ENCODE measurements around the gene LCTL.

The LCTL gene, protein sequence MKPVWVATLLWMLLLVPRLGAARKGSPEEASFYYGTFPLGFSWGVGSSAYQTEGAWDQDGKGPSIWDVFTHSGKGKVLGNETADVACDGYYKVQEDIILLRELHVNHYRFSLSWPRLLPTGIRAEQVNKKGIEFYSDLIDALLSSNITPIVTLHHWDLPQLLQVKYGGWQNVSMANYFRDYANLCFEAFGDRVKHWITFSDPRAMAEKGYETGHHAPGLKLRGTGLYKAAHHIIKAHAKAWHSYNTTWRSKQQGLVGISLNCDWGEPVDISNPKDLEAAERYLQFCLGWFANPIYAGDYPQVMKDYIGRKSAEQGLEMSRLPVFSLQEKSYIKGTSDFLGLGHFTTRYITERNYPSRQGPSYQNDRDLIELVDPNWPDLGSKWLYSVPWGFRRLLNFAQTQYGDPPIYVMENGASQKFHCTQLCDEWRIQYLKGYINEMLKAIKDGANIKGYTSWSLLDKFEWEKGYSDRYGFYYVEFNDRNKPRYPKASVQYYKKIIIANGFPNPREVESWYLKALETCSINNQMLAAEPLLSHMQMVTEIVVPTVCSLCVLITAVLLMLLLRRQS

DNA sequence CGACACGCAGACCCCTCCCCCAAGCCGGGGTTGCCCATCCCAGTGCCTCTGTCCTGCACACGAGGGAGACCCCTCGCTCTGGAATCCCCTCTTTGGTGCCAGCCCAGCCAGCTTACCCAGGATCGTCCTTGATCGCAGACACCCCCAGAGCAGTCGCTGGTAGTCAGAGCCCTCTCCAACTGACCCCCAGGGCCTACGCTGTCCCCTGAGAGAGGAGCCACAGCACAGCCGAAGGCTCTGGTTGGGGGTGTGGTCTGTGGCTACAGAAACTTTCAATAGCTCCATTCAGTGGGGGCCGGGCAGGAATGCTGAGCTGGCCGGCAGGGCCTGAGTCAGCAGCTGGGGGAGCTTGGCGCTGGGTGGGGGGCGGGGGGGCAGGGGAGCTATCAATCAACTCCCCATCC is at the start of gene LCTL:
Gene LCTL, minus strand, starts transcription at position 258 of the 404 bp plus-strand sequence. CDS start 633 bp downstream, outside the sequence.
- Histone ChIP-seq H3K4me1 (ENCODE audit: control insufficient read depth in 1 of 2, insufficient read depth in 2 of 2, low read length in 2 of 2) (no peaks in the 10 kb centered on the region), H3K27me3 (ENCODE audit: low read depth, low read length) (no peaks in the 10 kb centered on the region)

DNA sequence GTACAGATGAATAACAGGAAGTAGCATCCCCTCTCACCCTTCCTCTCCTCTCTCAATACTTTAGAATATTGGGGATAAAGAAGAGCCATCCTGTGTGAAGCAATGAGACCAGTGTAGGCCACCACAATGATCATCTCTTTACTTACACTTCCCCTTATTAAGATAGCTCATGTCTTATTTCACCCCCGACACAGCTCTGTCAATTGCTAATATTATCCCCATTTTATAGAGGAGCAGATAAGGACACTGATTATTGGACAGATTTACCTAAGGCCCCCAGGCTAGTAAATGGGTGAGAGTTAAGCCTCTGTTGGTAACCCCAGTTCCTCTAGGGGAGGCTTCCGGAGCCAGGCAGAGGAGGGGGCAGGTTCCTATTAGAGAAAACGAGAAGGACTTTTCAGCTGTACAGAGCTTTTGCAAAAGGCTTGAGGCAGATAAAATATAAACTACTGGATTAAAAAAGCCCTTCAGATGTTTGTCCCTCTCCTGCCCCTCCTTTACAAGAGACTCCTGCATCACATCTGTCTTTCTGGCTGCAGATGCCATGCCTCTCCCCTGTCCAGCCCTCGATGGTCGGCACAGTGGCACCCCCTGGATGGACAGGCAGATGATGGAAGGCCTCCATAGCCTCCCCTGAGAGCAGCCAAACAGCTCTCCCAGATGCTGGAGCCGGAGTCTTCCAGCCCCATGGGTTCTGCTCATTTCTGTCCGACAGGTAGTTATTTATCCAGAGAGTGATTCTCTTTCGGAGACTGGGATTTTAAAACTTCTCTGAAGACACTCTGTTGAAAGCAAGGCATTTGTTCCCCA is 49.4 kb upstream of the LCTL start:
- no peaks in the 10 kb centered on the region for H3K27me3 ChIP-seq (ENCODE audit: low read depth, low read length)
- peaks cover 0 to 5% of the 10 kb centered on the region in 2 donors for H3K4me1 ChIP-seq (ENCODE audit: control insufficient read depth in 1 of 2, insufficient read depth in 2 of 2, low read length in 2 of 2)
- no peaks in the 10 kb centered on the region for H3K36me3 ChIP-seq (ENCODE audit: control insufficient read depth in 1 of 2, insufficient read depth in 2 of 2, low read length in 2 of 2)
- no peak overlapping the region for H3K4me3 ChIP-seq (ENCODE audit: low read depth in 1 of 2, low read length in 2 of 2)
- no peak overlapping the region for H3K27ac ChIP-seq (ENCODE audit: low read length)
- no peaks in the 10 kb centered on the region for H3K9me3 ChIP-seq (ENCODE audit: control insufficient read depth in 1 of 2, low read length in 2 of 2)

More for the DNA sequence above, at the start of gene LCTL:
- H3K9me3 ChIP-seq (ENCODE audit: control insufficient read depth in 1 of 2, low read length in 2 of 2), result no peaks in the 10 kb centered on the region
- H3K4me3 ChIP-seq (ENCODE audit: low read depth in 1 of 2, low read length in 2 of 2), result no peak within 1 kb of the TSS
- H3K36me3 ChIP-seq (ENCODE audit: control insufficient read depth in 1 of 2, insufficient read depth in 2 of 2, low read length in 2 of 2), result no peaks in the 10 kb centered on the region
- no peak within 1 kb of the TSS for H3K27ac ChIP-seq (ENCODE audit: low read length)

DNA sequence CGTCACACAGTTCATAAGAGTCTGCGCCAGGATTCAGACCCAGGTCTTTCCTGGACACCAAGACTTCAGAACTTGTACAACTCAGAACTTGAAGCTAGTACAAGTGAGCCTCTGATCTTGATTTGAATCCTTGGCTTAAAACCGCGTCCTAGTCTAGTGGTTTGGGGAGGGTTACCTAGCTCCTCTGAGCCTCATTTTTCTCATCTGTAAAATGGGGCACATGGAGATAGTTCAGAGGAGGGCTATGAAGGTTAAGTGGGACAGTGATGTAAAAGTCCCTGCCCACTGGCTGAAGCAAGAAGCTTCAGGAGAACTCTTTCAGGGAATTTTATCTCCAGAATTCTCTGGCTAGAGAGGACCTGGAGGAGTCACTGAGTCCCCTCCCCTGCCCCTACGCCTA is 48.7 kb upstream of the LCTL start:
- no peaks in the 10 kb centered on the region for H3K36me3 ChIP-seq (ENCODE audit: control insufficient read depth in 1 of 2, insufficient read depth in 2 of 2, low read length in 2 of 2)
- H3K27me3 ChIP-seq (ENCODE audit: low read depth, low read length), result no peaks in the 10 kb centered on the region
- H3K4me1 ChIP-seq (ENCODE audit: control insufficient read depth in 1 of 2, insufficient read depth in 2 of 2, low read length in 2 of 2), result peaks cover 0 to 5% of the 10 kb centered on the region in 2 donors
- H3K4me3 ChIP-seq (ENCODE audit: low read depth in 1 of 2, low read length in 2 of 2), result no peak overlapping the region
- H3K27ac ChIP-seq (ENCODE audit: low read length), result no peak overlapping the region
- no peaks in the 10 kb centered on the region for H3K9me3 ChIP-seq (ENCODE audit: control insufficient read depth in 1 of 2, low read length in 2 of 2)

DNA sequence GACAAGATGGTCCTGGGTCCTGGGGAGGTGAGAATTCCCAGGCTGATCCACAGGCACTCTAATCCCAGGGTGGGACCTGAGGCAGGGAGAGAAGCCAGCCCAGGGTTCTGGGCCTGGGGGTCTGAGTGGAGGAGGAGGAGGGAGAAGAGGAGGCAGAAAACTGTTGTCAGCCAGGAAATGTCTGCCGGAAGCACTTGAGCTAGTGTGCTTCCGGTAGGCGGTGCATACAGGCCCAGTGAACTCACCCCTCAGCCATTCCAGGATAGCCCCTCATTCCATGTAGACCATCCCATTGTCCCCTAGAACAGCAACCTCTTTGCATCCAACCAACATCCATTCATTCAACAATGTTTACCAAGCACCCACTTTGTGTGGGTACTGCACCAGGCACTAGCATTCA is 47.9 kb upstream of the LCTL start:
- Histone ChIP-seq H3K4me1 (ENCODE audit: control insufficient read depth in 1 of 2, insufficient read depth in 2 of 2, low read length in 2 of 2) (peaks cover 0 to 2% of the 10 kb centered on the region in 2 donors), H3K9me3 (ENCODE audit: control insufficient read depth in 1 of 2, low read length in 2 of 2) (no peaks in the 10 kb centered on the region), H3K27ac (ENCODE audit: low read length) (no peak overlapping the region), H3K27me3 (ENCODE audit: low read depth, low read length) (no peaks in the 10 kb centered on the region), H3K36me3 (ENCODE audit: control insufficient read depth in 1 of 2, insufficient read depth in 2 of 2, low read length in 2 of 2) (no peaks in the 10 kb centered on the region), H3K4me3 (ENCODE audit: low read depth in 1 of 2, low read length in 2 of 2) (no peak overlapping the region)

DNA sequence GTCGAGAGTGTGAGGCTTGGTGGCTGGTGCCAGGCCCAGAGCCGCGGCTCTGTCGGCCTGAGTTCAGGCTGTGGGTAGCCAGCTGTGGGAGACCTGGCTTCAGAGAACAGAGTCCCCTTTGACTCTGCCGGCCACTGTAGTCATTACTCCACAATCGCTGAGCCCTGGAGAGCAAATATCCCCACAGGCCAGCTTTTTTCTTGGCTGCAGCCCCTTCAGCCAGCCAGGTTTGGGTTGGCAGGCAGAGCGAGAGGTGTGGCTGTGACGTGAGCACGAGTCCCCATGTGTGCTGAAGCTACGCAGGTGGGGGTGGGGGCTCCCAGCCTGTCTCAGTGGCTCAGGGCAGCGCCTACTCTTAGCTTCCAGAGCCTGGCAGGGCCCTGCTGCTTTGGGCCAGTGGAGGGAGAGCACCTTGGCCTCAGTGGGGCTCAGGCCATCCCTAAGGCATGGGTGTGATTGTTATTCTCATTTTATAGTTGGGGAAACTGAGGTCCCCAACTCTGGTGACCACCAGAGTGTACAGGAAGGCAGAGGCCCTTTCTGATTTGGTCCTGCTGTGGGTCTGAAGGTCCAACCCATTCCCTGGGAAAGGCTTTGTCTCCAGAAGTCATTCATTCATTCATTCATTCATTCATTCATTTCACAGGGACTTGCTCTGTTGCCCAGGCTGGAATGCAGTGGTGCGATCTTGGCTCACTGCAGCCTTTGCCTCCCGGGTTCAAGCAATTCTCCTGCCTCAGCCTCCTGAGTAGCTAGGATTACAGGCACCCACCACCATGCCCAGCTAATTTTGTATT is 45.7 kb upstream of the LCTL start:
- Histone ChIP-seq H3K36me3 (ENCODE audit: control insufficient read depth in 1 of 2, insufficient read depth in 2 of 2, low read length in 2 of 2) (no peaks in the 10 kb centered on the region), H3K9me3 (ENCODE audit: control insufficient read depth in 1 of 2, low read length in 2 of 2) (no peaks in the 10 kb centered on the region), H3K27me3 (ENCODE audit: low read depth, low read length) (no peaks in the 10 kb centered on the region), H3K4me1 (ENCODE audit: control insufficient read depth in 1 of 2, insufficient read depth in 2 of 2, low read length in 2 of 2) (no peaks in the 10 kb centered on the region), H3K4me3 (ENCODE audit: low read depth in 1 of 2, low read length in 2 of 2) (no peak overlapping the region), H3K27ac (ENCODE audit: low read length) (no peak overlapping the region)

DNA sequence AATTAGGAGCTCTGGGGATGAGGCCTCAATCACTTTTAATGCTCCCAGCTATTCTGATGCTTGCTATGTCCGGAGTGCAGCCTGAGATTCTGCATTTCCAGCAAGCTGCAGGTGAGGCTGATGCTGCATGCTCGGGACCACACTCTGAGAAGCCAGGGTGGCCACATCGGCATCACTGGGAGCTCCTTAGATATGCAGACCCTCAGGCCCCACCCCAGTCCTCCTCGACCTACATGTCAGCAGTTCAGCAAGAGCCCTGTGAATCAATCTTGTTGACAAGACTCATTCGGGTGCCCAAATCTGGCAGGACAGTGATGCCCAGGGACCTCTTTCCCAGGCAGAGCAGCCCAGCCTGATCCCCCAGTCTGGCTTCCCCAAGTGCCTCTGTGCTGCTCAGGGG is 44.1 kb upstream of the LCTL start:
- Histone ChIP-seq H3K4me1 (ENCODE audit: control insufficient read depth in 1 of 2, insufficient read depth in 2 of 2, low read length in 2 of 2) (no peaks in the 10 kb centered on the region), H3K27ac (ENCODE audit: low read length) (no peak overlapping the region)

DNA sequence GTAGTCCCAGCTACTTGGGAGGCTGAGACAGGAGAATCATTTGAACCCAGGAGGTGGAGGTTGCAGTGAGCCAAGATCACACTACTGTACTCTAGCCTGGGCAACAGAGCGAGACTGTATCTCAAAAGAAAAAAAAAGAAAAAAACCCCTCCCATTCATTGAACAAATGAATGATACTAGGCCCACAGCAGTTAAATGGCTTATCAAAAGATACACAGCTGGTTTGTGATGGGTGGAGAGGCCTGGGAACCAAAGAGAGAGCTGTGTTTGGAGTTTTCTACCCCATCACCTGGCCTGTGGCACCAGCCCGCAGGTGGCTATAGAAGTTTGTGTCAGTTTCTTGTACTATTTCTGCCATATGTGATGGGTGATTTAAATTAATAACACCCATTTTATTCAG is 43.1 kb upstream of the LCTL start:
- no peak overlapping the region for H3K27ac ChIP-seq (ENCODE audit: low read length)
- no peak overlapping the region for H3K4me3 ChIP-seq (ENCODE audit: low read depth in 1 of 2, low read length in 2 of 2)
- H3K9me3 ChIP-seq (ENCODE audit: control insufficient read depth in 1 of 2, low read length in 2 of 2), result no peaks in the 10 kb centered on the region
- no peaks in the 10 kb centered on the region for H3K36me3 ChIP-seq (ENCODE audit: control insufficient read depth in 1 of 2, insufficient read depth in 2 of 2, low read length in 2 of 2)
- no peaks in the 10 kb centered on the region for H3K27me3 ChIP-seq (ENCODE audit: low read depth, low read length)
- no peaks in the 10 kb centered on the region for H3K4me1 ChIP-seq (ENCODE audit: control insufficient read depth in 1 of 2, insufficient read depth in 2 of 2, low read length in 2 of 2)

More for the DNA sequence above, 44.1 kb upstream of the LCTL start:
- Histone ChIP-seq H3K4me3 (ENCODE audit: low read depth in 1 of 2, low read length in 2 of 2) (no peak overlapping the region), H3K9me3 (ENCODE audit: control insufficient read depth in 1 of 2, low read length in 2 of 2) (no peaks in the 10 kb centered on the region), H3K36me3 (ENCODE audit: control insufficient read depth in 1 of 2, insufficient read depth in 2 of 2, low read length in 2 of 2) (no peaks in the 10 kb centered on the region), H3K27me3 (ENCODE audit: low read depth, low read length) (no peaks in the 10 kb centered on the region)

DNA sequence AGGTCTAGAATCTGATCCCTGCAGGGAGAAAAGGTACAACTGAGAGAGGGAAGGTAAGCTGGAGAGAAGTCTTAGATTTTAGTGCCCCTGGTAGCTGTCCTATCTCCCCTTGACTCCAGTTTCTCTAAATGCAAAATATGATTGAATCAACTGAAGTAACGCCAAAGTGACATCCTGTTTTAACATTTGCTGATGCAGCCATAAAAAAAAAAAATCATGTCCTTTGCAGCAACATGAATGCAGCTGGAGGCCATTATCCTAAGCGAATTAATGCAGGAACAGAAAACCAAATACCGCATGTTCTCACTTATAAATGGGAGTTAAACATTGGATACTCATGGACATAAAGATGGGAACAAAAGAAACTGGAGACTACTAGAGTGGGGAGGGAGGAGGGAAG is 42.4 kb upstream of the LCTL start:
- Histone ChIP-seq H3K4me3 (ENCODE audit: low read depth in 1 of 2, low read length in 2 of 2) (no peak overlapping the region), H3K27ac (ENCODE audit: low read length) (no peak overlapping the region), H3K36me3 (ENCODE audit: control insufficient read depth in 1 of 2, insufficient read depth in 2 of 2, low read length in 2 of 2) (no peaks in the 10 kb centered on the region)

DNA sequence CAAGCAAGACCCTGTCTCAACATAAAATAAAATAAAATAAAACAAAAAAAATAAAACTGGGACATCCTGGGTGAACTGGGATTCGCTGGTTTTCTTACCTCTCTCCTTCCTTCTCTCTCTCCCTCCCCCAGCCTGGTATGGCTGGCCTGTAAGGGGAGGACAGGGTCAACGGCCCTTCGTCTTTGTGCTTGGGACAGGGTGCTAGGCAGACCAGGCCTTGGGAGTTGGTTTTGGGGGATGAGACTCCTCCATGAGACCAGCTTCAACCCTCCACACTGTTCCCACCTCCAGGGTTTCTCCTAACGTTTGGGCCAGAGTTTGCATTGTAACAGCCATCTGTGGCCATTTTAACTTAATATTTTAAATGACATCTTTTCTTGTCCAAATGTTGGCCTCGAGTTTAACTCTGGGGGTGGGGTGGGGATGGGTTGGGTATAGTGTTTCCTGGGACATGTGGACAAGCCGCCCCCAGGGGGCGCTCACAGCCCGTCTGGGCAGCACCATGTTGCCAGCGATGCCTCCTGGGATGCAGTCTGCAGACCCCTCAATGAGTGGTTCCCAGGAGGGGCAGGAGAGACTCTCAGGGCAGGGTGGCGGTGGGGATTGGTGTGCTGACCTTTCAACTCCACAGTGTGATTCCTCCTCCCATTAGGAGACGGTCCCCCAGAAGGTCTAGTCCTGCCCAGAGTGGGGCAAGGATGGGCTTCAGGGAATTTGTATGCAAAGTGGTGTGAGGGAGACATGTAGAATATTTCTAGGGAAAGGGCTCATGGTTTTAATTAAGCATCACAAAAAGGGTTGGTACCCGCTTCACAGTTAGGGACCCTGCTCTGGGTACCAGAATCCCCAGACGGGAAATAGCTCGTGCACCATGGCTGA is 37.7 kb upstream of the LCTL start:
- no peaks in the 10 kb centered on the region for H3K36me3 ChIP-seq (ENCODE audit: control insufficient read depth in 1 of 2, insufficient read depth in 2 of 2, low read length in 2 of 2)
- no peak overlapping the region for H3K27ac ChIP-seq (ENCODE audit: low read length)
- no peaks in the 10 kb centered on the region for H3K4me1 ChIP-seq (ENCODE audit: control insufficient read depth in 1 of 2, insufficient read depth in 2 of 2, low read length in 2 of 2)
- no peaks in the 10 kb centered on the region for H3K27me3 ChIP-seq (ENCODE audit: low read depth, low read length)
- H3K4me3 ChIP-seq (ENCODE audit: low read depth in 1 of 2, low read length in 2 of 2), result no peak overlapping the region
- H3K9me3 ChIP-seq (ENCODE audit: control insufficient read depth in 1 of 2, low read length in 2 of 2), result no peaks in the 10 kb centered on the region

More for the DNA sequence above, 42.4 kb upstream of the LCTL start:
- Histone ChIP-seq H3K9me3 (ENCODE audit: control insufficient read depth in 1 of 2, low read length in 2 of 2) (no peaks in the 10 kb centered on the region), H3K4me1 (ENCODE audit: control insufficient read depth in 1 of 2, insufficient read depth in 2 of 2, low read length in 2 of 2) (no peaks in the 10 kb centered on the region), H3K27me3 (ENCODE audit: low read depth, low read length) (no peaks in the 10 kb centered on the region)

DNA sequence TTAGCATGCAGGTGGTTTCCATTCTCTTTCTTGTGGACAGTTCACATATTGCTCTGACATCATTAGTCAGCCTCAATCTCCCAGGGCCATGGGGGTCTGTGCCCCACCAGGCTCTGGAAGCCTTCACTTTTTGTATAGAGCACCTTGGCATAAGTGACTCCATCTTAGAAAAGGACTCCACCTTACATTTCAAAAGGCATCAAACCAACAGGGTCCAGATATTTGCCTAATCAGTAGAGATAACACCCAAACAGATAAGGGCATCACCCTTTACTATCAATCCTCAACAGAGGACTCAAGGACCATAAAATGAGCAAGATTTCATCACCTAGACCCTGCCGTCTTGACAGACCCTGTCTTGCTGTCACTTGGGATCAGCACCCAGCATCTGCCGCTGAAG is 35.7 kb upstream of the LCTL start:
- Histone ChIP-seq H3K4me1 (ENCODE audit: control insufficient read depth in 1 of 2, insufficient read depth in 2 of 2, low read length in 2 of 2) (no peaks in the 10 kb centered on the region), H3K27ac (ENCODE audit: low read length) (no peak overlapping the region), H3K27me3 (ENCODE audit: low read depth, low read length) (no peaks in the 10 kb centered on the region), H3K36me3 (ENCODE audit: control insufficient read depth in 1 of 2, insufficient read depth in 2 of 2, low read length in 2 of 2) (no peaks in the 10 kb centered on the region), H3K9me3 (ENCODE audit: control insufficient read depth in 1 of 2, low read length in 2 of 2) (no peaks in the 10 kb centered on the region), H3K4me3 (ENCODE audit: low read depth in 1 of 2, low read length in 2 of 2) (no peak overlapping the region)
